NCI-H187 treated with DMSO at 0.1 percent for 48 hours (cell line): Measurements from ENCODE around the gene OCIAD2.
"Not testable (repeated sequence)": the region's sequence is repeated elsewhere in the genome, so short reads cannot be mapped to it uniquely, and the experiment has no call there.

ENCODE experiments used
- DNase-seq: peaks from one replicate; lab custom pipeline; 2025; lab: John Stamatoyannopoulos, UW

OCIAD2 gene

GRCh38 chr4:48907706-48908477 lies 1.3 kb upstream of the OCIAD2 start:
- no peak for DNase-seq

- DNase-seq = no peak
Measured at GRCh38 chr4:48905363-48906015, 1.1 kb downstream of the OCIAD2 start.

GRCh38 chr4:48904541-48905142 lies 1.9 kb downstream of the OCIAD2 start:
- DNase-seq = no peak

- DNase-seq = peak; percentile 73
Measured at GRCh38 chr4:48904101-48904500, 2.5 kb downstream of the OCIAD2 start.

GRCh38 chr4:48902266-48902665 lies 4.3 kb downstream of the OCIAD2 start:
- peak; percentile 24 for DNase-seq

GRCh38 chr4:48901196-48901595 lies 5.4 kb downstream of the OCIAD2 start:
- DNase-seq = no peak

- DNase-seq = no peak
Measured at GRCh38 chr4:48899950-48900349, 6.6 kb downstream of the OCIAD2 start.

- DNase-seq = no peak
Measured at GRCh38 chr4:48899432-48899749, 7.2 kb downstream of the OCIAD2 start.

GRCh38 chr4:48898733-48899431 lies 7.7 kb downstream of the OCIAD2 start:
- no peak for DNase-seq

GRCh38 chr4:48896845-48897244 lies 9.7 kb downstream of the OCIAD2 start:
- no peak for DNase-seq

GRCh38 chr4:48891028-48891619 lies 15.4 kb downstream of the OCIAD2 start:
- peak; percentile 68 for DNase-seq

GRCh38 chr4:48889750-48890149 lies 16.8 kb downstream of the OCIAD2 start:
- not testable (repeated sequence) for DNase-seq

GRCh38 chr4:48881646-48882045 lies 24.9 kb downstream of the OCIAD2 start:
- not testable (repeated sequence) for DNase-seq

- DNase-seq = no peak
Measured at GRCh38 chr4:48879561-48880442, 26.8 kb downstream of the OCIAD2 start.

- no peak for DNase-seq
Measured at GRCh38 chr4:48877827-48878535, 28.6 kb downstream of the OCIAD2 start.

- DNase-seq = not testable (repeated sequence)
Measured at GRCh38 chr4:48864696-48865095, 41.9 kb downstream of the OCIAD2 start.

GRCh38 chr4:48863728-48864127 lies 42.8 kb downstream of the OCIAD2 start:
- no peak for DNase-seq

GRCh38 chr4:48862661-48863060 lies 43.9 kb downstream of the OCIAD2 start:
- no peak for DNase-seq

GRCh38 chr4:48862038-48862437 lies 44.5 kb downstream of the OCIAD2 start:
- no peak for DNase-seq

- no peak for DNase-seq
Measured at GRCh38 chr4:48858130-48858529, 48.4 kb downstream of the OCIAD2 start.

- no peak for DNase-seq
Measured at GRCh38 chr4:48854982-48855381, 51.6 kb downstream of the OCIAD2 start.
